T-helper 17 cell (primary cell): ENCODE data around the gene HOXA11. TPM values are rescaled to one million over a fixed set of nuclear protein-coding genes. Genes with fewer than 3 reads are reported as not detected.

Experiments used
- ATAC-seq: fragments of 150-1000 bp; cut with Tn5 transposase; 2 replicates; pipeline ENCODE4 v1.10.0; 2021; ENCODE audit warnings: mild to moderate bottlenecking, moderate library complexity
- DNase-seq, 3 donors: peaks; one replicate each; pipeline versions ENCODE4 v3.0.0 to v3.0.0-alpha.2; 2020 to 2021
- H3K9me3 ChIP-seq: one replicate; pipeline ENCODE4 v1.7.0; 2013; ENCODE audit warnings: low read length, mild to moderate bottlenecking; ENCODE audit not compliant: control insufficient read depth, poor library complexity, severe bottlenecking
- H3K27ac Mint-ChIP-seq: one replicate; pipeline ENCODE4 v1.8.0; 2022; ENCODE audit warnings: mild to moderate bottlenecking, moderate library complexity, mixed read lengths
- H3K27me3 Mint-ChIP-seq: one replicate; pipeline ENCODE4 v1.8.0; 2022; ENCODE audit warnings: mixed read lengths
- H3K36me3 Mint-ChIP-seq: one replicate; pipeline ENCODE4 v1.8.0; 2022; ENCODE audit warnings: low read depth, mixed read lengths
- H3K4me1 Mint-ChIP-seq: one replicate; pipeline ENCODE4 v1.8.0; 2022; ENCODE audit warnings: mild to moderate bottlenecking, mixed read lengths
- H3K4me3 Mint-ChIP-seq: one replicate; pipeline ENCODE4 v1.8.0; 2022; ENCODE audit warnings: mild to moderate bottlenecking, moderate library complexity, mixed read lengths
- total RNA-seq, 4 donors: library from RNA in 2 of 4; stranded (reverse) in 2 of 4; gene quantifications; one replicate each; pipeline ENCODE4 v1.2.3 and lab custom pipeline; 2022 to 2026

HOXA11 gene
- total RNA-seq, 2 donors from 2014 or later, result not detected

GRCh38 chr7:27193335-27194001 lies 8.4 kb upstream of the HOXA11 start:
- peaks cover 83% of the 10 kb centered on the region for H3K27me3 Mint-ChIP-seq
- DNase-seq (no peak), ATAC-seq (no peak)
- peak overlapping the region; percentile 57 for H3K4me3 Mint-ChIP-seq
- peaks cover 21% of the 10 kb centered on the region for H3K4me1 Mint-ChIP-seq
- H3K27ac Mint-ChIP-seq, result peak overlapping the region; percentile 61
- H3K9me3 ChIP-seq, result no peaks in the 10 kb centered on the region
- H3K36me3 Mint-ChIP-seq, result peaks cover 5% of the 10 kb centered on the region

- H3K27me3 Mint-ChIP-seq, result peaks cover 83% of the 10 kb centered on the region
- peak overlapping the region; percentile 79 for H3K4me3 Mint-ChIP-seq
- H3K4me1 Mint-ChIP-seq, result peaks cover 23% of the 10 kb centered on the region
- peaks cover 6% of the 10 kb centered on the region for H3K36me3 Mint-ChIP-seq
- H3K27ac Mint-ChIP-seq, result no peak overlapping the region
- H3K9me3 ChIP-seq, result no peaks in the 10 kb centered on the region
- no peak for DNase-seq
- peak; percentile 55 for ATAC-seq
Observed at GRCh38 chr7:27192546-27193334, 7.7 kb upstream of the HOXA11 start.

GRCh38 chr7:27191833-27192545 lies 7.0 kb upstream of the HOXA11 start:
- H3K27ac Mint-ChIP-seq, result peak overlapping the region; percentile 41
- H3K27me3 Mint-ChIP-seq, result peaks cover 84% of the 10 kb centered on the region
- peaks cover 4% of the 10 kb centered on the region for H3K36me3 Mint-ChIP-seq
- H3K9me3 ChIP-seq, result peaks cover 2% of the 10 kb centered on the region
- peaks cover 23% of the 10 kb centered on the region for H3K4me1 Mint-ChIP-seq
- no peak for ATAC-seq
- no peak for DNase-seq
- H3K4me3 Mint-ChIP-seq, result peak overlapping the region; percentile 76

GRCh38 chr7:27191161-27191731 lies 6.2 kb upstream of the HOXA11 start:
- H3K4me3 Mint-ChIP-seq, result peak overlapping the region; percentile 76
- H3K27ac Mint-ChIP-seq, result peak overlapping the region; percentile 41
- H3K27me3 Mint-ChIP-seq, result peaks cover 88% of the 10 kb centered on the region
- no peak for DNase-seq
- peaks cover 4% of the 10 kb centered on the region for H3K36me3 Mint-ChIP-seq
- H3K4me1 Mint-ChIP-seq, result peaks cover 22% of the 10 kb centered on the region
- ATAC-seq, result no peak
- peaks cover 3% of the 10 kb centered on the region for H3K9me3 ChIP-seq

- peak overlapping the region; percentile 8 for H3K27ac Mint-ChIP-seq
- peak overlapping the region; percentile 42 for H3K4me3 Mint-ChIP-seq
- H3K9me3 ChIP-seq, result peaks cover 3% of the 10 kb centered on the region
- H3K4me1 Mint-ChIP-seq, result peaks cover 28% of the 10 kb centered on the region
- peaks cover 91% of the 10 kb centered on the region for H3K27me3 Mint-ChIP-seq
- peaks cover 4% of the 10 kb centered on the region for H3K36me3 Mint-ChIP-seq
- ATAC-seq (no peak), DNase-seq (no peak)
Observed at GRCh38 chr7:27189997-27190748, 5.1 kb upstream of the HOXA11 start.

- peak overlapping the region; percentile 85 for H3K4me3 Mint-ChIP-seq
- peaks cover 4% of the 10 kb centered on the region for H3K36me3 Mint-ChIP-seq
- H3K9me3 ChIP-seq, result peaks cover 3% of the 10 kb centered on the region
- H3K27me3 Mint-ChIP-seq, result peaks cover 91% of the 10 kb centered on the region
- H3K27ac Mint-ChIP-seq, result peak overlapping the region; percentile 8
- H3K4me1 Mint-ChIP-seq, result peaks cover 33% of the 10 kb centered on the region
- peak in 1 of 3 donors; percentile 5 for DNase-seq
- ATAC-seq, result no peak
Observed at GRCh38 chr7:27189295-27189996, 4.4 kb upstream of the HOXA11 start.

GRCh38 chr7:27188386-27189294 lies 3.6 kb upstream of the HOXA11 start:
- peak in 1 of 3 donors; percentile 7 for DNase-seq
- peaks cover 4% of the 10 kb centered on the region for H3K36me3 Mint-ChIP-seq
- H3K27me3 Mint-ChIP-seq, result peaks cover 90% of the 10 kb centered on the region
- H3K9me3 ChIP-seq, result peaks cover 3% of the 10 kb centered on the region
- peak overlapping the region; percentile 85 for H3K4me3 Mint-ChIP-seq
- peak overlapping the region; percentile 63 for H3K27ac Mint-ChIP-seq
- peaks cover 36% of the 10 kb centered on the region for H3K4me1 Mint-ChIP-seq
- ATAC-seq, result peak; percentile 32

GRCh38 chr7:27187475-27188385 lies 2.7 kb upstream of the HOXA11 start:
- DNase-seq (peak in 1 of 3 donors; percentile 7), ATAC-seq (no peak)
- peaks cover 3% of the 10 kb centered on the region for H3K9me3 ChIP-seq
- Mint-ChIP-seq H3K4me1 (peaks cover 36% of the 10 kb centered on the region), H3K36me3 (peaks cover 4% of the 10 kb centered on the region), H3K27ac (peak overlapping the region; percentile 69), H3K4me3 (peak overlapping the region; percentile 85), H3K27me3 (peaks cover 90% of the 10 kb centered on the region)

- no peak for ATAC-seq
- H3K36me3 Mint-ChIP-seq, result peaks cover 4% of the 10 kb centered on the region
- H3K4me1 Mint-ChIP-seq, result peaks cover 32% of the 10 kb centered on the region
- H3K27ac Mint-ChIP-seq, result peak overlapping the region; percentile 69
- DNase-seq, result no peak
- peak overlapping the region; percentile 7 for H3K4me3 Mint-ChIP-seq
- peaks cover 3% of the 10 kb centered on the region for H3K9me3 ChIP-seq
- H3K27me3 Mint-ChIP-seq, result peaks cover 89% of the 10 kb centered on the region
Observed at GRCh38 chr7:27186668-27187474, 1.8 kb upstream of the HOXA11 start.
